Mesenchymal stem cell (in vitro differentiated cells and primary cell): ENCODE data around the gene FAM13A.

Source experiments
- DNase-seq: peaks from one replicate; pipeline ENCODE4 v3.0.0-alpha.2; 2013
- H2AFZ ChIP-seq: one replicate; pipeline ENCODE4 v1.6.1; 2013; ENCODE audit warnings: low read depth, mild to moderate bottlenecking, control low read depth, inconsistent platforms, low read length, moderate library complexity
- H2AK5ac ChIP-seq: 2 replicates; pipeline ENCODE4 v1.6.1; 2013; ENCODE audit warnings: low read length, moderate library complexity, mild to moderate bottlenecking, inconsistent platforms; ENCODE audit not compliant: severe bottlenecking
- H2BK120ac ChIP-seq: one replicate; pipeline ENCODE4 v1.6.1; 2013; ENCODE audit warnings: low read depth, mild to moderate bottlenecking, inconsistent platforms, low read length, moderate library complexity
- H2BK12ac ChIP-seq, 2 experiments: one replicate each; pipeline ENCODE4 v1.6.1; 2013; ENCODE audit warnings: inconsistent platforms in 2 of 2, low read length in 2 of 2, mild to moderate bottlenecking in 2 of 2, moderate library complexity in 2 of 2, control low read depth in 1 of 2
- H2BK15ac ChIP-seq: one replicate; pipeline ENCODE4 v1.6.1; 2013; ENCODE audit warnings: mild to moderate bottlenecking, low read depth, inconsistent platforms; ENCODE audit not compliant: poor library complexity, severe bottlenecking
- H2BK5ac ChIP-seq: 2 replicates; pipeline ENCODE4 v1.6.1; 2013; ENCODE audit warnings: low read depth, mild to moderate bottlenecking, low read length, control low read depth, inconsistent platforms; ENCODE audit not compliant: poor library complexity, severe bottlenecking
- H3K14ac ChIP-seq, 2 experiments: one replicate each; pipeline ENCODE4 v1.6.1; 2013; ENCODE audit warnings: inconsistent platforms in 2 of 2, low read length in 2 of 2, control low read depth in 1 of 2, mild to moderate bottlenecking in 1 of 2, moderate library complexity in 1 of 2
- H3K18ac ChIP-seq, 2 experiments: one replicate each; pipeline ENCODE4 v1.6.1; 2013; ENCODE audit warnings: inconsistent platforms in 2 of 2, low read length in 2 of 2, control low read depth in 1 of 2, low read depth in 1 of 2, mild to moderate bottlenecking in 1 of 2
- H3K23ac ChIP-seq, 2 experiments: one replicate each; pipeline ENCODE4 v1.6.1; 2013; ENCODE audit warnings: inconsistent platforms in 2 of 2, low read length in 2 of 2, mild to moderate bottlenecking in 2 of 2, moderate library complexity in 2 of 2, control low read depth in 1 of 2
- H3K27ac ChIP-seq: 2 replicates; pipeline ENCODE4 v1.5.1; 2013; ENCODE audit warnings: mild to moderate bottlenecking, moderate library complexity, low read length, control low read depth, inconsistent platforms; ENCODE audit not compliant: poor library complexity, severe bottlenecking
- H3K27me3 ChIP-seq, 2 experiments: 2 replicates each; pipeline versions ENCODE4 v1.6.1 to v1.7.0; 2013; ENCODE audit warnings: low read length in 2 of 2, mild to moderate bottlenecking in 2 of 2, moderate library complexity in 2 of 2, control low read depth in 1 of 2, inconsistent platforms in 1 of 2; ENCODE audit not compliant: control insufficient read depth in 1 of 2, insufficient read depth in 1 of 2
- H3K36me3 ChIP-seq, 2 experiments: 2 replicates each; pipeline versions ENCODE4 v1.6.1 to v1.7.0; 2013; ENCODE audit warnings: low read length in 2 of 2, control low read depth in 1 of 2, inconsistent platforms in 1 of 2, low read depth in 1 of 2, mild to moderate bottlenecking in 1 of 2; ENCODE audit not compliant: insufficient read depth in 2 of 2, control insufficient read depth in 1 of 2
- H3K4ac ChIP-seq, 2 experiments: one replicate each; pipeline ENCODE4 v1.6.1; 2013; ENCODE audit warnings: inconsistent platforms in 2 of 2, low read length in 2 of 2, mild to moderate bottlenecking in 2 of 2, moderate library complexity in 2 of 2, control low read depth in 1 of 2, low read depth in 1 of 2
- H3K4me1 ChIP-seq: 2 replicates; pipeline ENCODE4 v1.6.1; 2013; ENCODE audit warnings: low read depth, low read length, control low read depth; ENCODE audit not compliant: control insufficient read depth, insufficient read depth
- H3K4me2 ChIP-seq: 2 replicates; pipeline ENCODE4 v1.6.1; 2013; ENCODE audit warnings: low read length, mild to moderate bottlenecking, inconsistent platforms; ENCODE audit not compliant: poor library complexity, severe bottlenecking
- H3K4me3 ChIP-seq, 2 experiments: 2 replicates each; pipeline versions ENCODE4 v1.5.1 to v1.7.0; 2013; ENCODE audit warnings: low read length in 2 of 2, mild to moderate bottlenecking in 2 of 2, control low read depth in 1 of 2, low read depth in 1 of 2; ENCODE audit not compliant: insufficient read depth in 1 of 2
- H3K79me1 ChIP-seq: replicated peaks from 2 replicates; pipeline ENCODE4 v1.6.1; 2013; ENCODE audit warnings: mild to moderate bottlenecking, control low read depth, low read length, inconsistent platforms; ENCODE audit not compliant: poor library complexity, severe bottlenecking
- H3K9ac ChIP-seq: 2 replicates; pipeline ENCODE4 v1.7.0; 2013; ENCODE audit warnings: mild to moderate bottlenecking, low read length, moderate library complexity
- H3K9me3 ChIP-seq: 2 replicates; pipeline ENCODE4 v1.7.0; 2013; ENCODE audit warnings: mild to moderate bottlenecking, low read length; ENCODE audit not compliant: control insufficient read depth
- H4K8ac ChIP-seq: one replicate; pipeline ENCODE4 v1.6.1; 2013; ENCODE audit warnings: inconsistent platforms, mild to moderate bottlenecking, low read length, moderate library complexity
- H4K91ac ChIP-seq: one replicate; pipeline ENCODE4 v1.6.1; 2013; ENCODE audit warnings: mild to moderate bottlenecking, low read length, inconsistent platforms
- WGBS: methylation state at CpG from one replicate; pipeline ENCODE4 v1.1.7; 2013; ENCODE audit warnings: mixed read lengths; 5-methylcytosine and 5-hydroxymethylcytosine counted together

FAM13A gene

GRCh38 chr4:88933414-88934160 is 123.4 kb downstream of the FAM13A start:
- Histone ChIP-seq H4K8ac (no peak overlapping the region), H2BK12ac (no peak overlapping the region), H3K27me3 (no peaks in the 10 kb centered on the region), H3K23ac (no peak overlapping the region), H3K79me1 (no peaks in the 10 kb centered on the region), H3K4me3 (no peak overlapping the region), H3K4me1 (no peaks in the 10 kb centered on the region), H4K91ac (no peak overlapping the region), H3K27ac (no peak overlapping the region), H2BK5ac (no peak overlapping the region), H3K9me3 (no peaks in the 10 kb centered on the region), H2AK5ac (no peak overlapping the region), H2BK120ac (no peak overlapping the region), H3K14ac (no peak overlapping the region), H2BK15ac (no peak overlapping the region), H3K4ac (no peak overlapping the region), H3K36me3 (no peaks in the 10 kb centered on the region), H3K9ac (no peak overlapping the region), H3K4me2 (no peak overlapping the region), H2AFZ (no peak overlapping the region), H3K18ac (no peak overlapping the region)
- 78% methylated on average over 3 of the region's 3 CpGs for WGBS
- DNase-seq: no peak

GRCh38 chr4:88928852-88929251 is 128.1 kb downstream of the FAM13A start:
- Histone ChIP-seq H3K4me1 (no peaks in the 10 kb centered on the region), H3K9ac (no peak overlapping the region), H2BK120ac (no peak overlapping the region), H2BK5ac (no peak overlapping the region), H3K27me3 (no peaks in the 10 kb centered on the region), H3K14ac (no peak overlapping the region), H3K79me1 (peaks cover 1% of the 10 kb centered on the region), H3K23ac (no peak overlapping the region), H4K91ac (no peak overlapping the region), H2AK5ac (no peak overlapping the region), H3K4me3 (no peak overlapping the region), H2AFZ (no peak overlapping the region), H4K8ac (no peak overlapping the region), H3K9me3 (no peaks in the 10 kb centered on the region), H3K4me2 (no peak overlapping the region), H3K4ac (no peak overlapping the region), H3K36me3 (no peaks in the 10 kb centered on the region), H3K27ac (no peak overlapping the region), H2BK12ac (no peak overlapping the region), H2BK15ac (no peak overlapping the region), H3K18ac (no peak overlapping the region)
- no peak for DNase-seq
- WGBS: 100% methylated on average over 1 of the region's 1 CpG

- Histone ChIP-seq H3K4me2 (no peak overlapping the region), H3K4me3 (no peak overlapping the region), H2AFZ (no peak overlapping the region), H3K9me3 (no peaks in the 10 kb centered on the region), H3K79me1 (peaks cover 1% of the 10 kb centered on the region), H3K9ac (no peak overlapping the region), H3K36me3 (no peaks in the 10 kb centered on the region), H2BK120ac (no peak overlapping the region), H4K8ac (no peak overlapping the region), H4K91ac (no peak overlapping the region), H2BK5ac (no peak overlapping the region), H3K18ac (no peak overlapping the region), H2AK5ac (no peak overlapping the region), H2BK12ac (no peak overlapping the region), H3K4me1 (no peaks in the 10 kb centered on the region), H2BK15ac (no peak overlapping the region), H3K23ac (no peak overlapping the region), H3K14ac (no peak overlapping the region), H3K4ac (no peak overlapping the region), H3K27ac (no peak overlapping the region), H3K27me3 (no peaks in the 10 kb centered on the region)
- no peak for DNase-seq
Measured at GRCh38 chr4:88927420-88927819, 129.6 kb downstream of the FAM13A start.

GRCh38 chr4:88919056-88919455 is 137.9 kb downstream of the FAM13A start:
- no peak overlapping the region for H3K14ac ChIP-seq
- no peaks in the 10 kb centered on the region for H3K27me3 ChIP-seq
- H3K4me3 ChIP-seq: no peak overlapping the region
- no peak overlapping the region for H3K27ac ChIP-seq
- H2BK12ac ChIP-seq: no peak overlapping the region
- no peak for DNase-seq
- H2BK15ac ChIP-seq: no peak overlapping the region
- no peak overlapping the region for H2AFZ ChIP-seq
- no peaks in the 10 kb centered on the region for H3K9me3 ChIP-seq
- no peak overlapping the region for H3K18ac ChIP-seq
- no peak overlapping the region for H3K23ac ChIP-seq
- H3K4me1 ChIP-seq: no peaks in the 10 kb centered on the region
- H3K9ac ChIP-seq: no peak overlapping the region
- H3K4me2 ChIP-seq: no peak overlapping the region
- no peak overlapping the region for H2BK5ac ChIP-seq
- H3K36me3 ChIP-seq: no peaks in the 10 kb centered on the region
- no peak overlapping the region for H4K91ac ChIP-seq
- H2AK5ac ChIP-seq: no peak overlapping the region
- no peak overlapping the region for H2BK120ac ChIP-seq
- peaks cover 3% of the 10 kb centered on the region for H3K79me1 ChIP-seq
- no peak overlapping the region for H4K8ac ChIP-seq
- H3K4ac ChIP-seq: no peak overlapping the region
